KOPT-K1 (cell line): Measurements from ENCODE around the gene NIFK.
A peak's percentile ranks its signal among the peaks of the same experiment; 100 is the strongest.
"Not testable (repeated sequence)": the region's sequence is repeated elsewhere in the genome, so short reads cannot be mapped to it uniquely, and the experiment has no call there.

Experiments used
- H3K27ac ChIP-seq: fragments of 200-600 bp; sonication (generic); 2 replicates; pipeline ENCODE4 v1.5.1; 2016; ENCODE audit warnings: antibody characterized with exemption, mild to moderate bottlenecking, low read depth, low read length; ENCODE audit not compliant: poor library complexity, severe bottlenecking
- H3K36me3 ChIP-seq: fragments of 200-600 bp; sonication (generic); 2 replicates; pipeline ENCODE4 v1.5.1; 2017; ENCODE audit warnings: antibody characterized with exemption, mild to moderate bottlenecking, low read length, moderate library complexity; ENCODE audit not compliant: insufficient read depth
- H3K9me3 ChIP-seq: fragments of 200-600 bp; sonication (generic); 2 replicates; pipeline ENCODE4 v1.5.1; 2017; ENCODE audit warnings: antibody characterized with exemption, low read length, mild to moderate bottlenecking; ENCODE audit not compliant: insufficient read depth, poor library complexity, severe bottlenecking

The NIFK gene

DNA sequence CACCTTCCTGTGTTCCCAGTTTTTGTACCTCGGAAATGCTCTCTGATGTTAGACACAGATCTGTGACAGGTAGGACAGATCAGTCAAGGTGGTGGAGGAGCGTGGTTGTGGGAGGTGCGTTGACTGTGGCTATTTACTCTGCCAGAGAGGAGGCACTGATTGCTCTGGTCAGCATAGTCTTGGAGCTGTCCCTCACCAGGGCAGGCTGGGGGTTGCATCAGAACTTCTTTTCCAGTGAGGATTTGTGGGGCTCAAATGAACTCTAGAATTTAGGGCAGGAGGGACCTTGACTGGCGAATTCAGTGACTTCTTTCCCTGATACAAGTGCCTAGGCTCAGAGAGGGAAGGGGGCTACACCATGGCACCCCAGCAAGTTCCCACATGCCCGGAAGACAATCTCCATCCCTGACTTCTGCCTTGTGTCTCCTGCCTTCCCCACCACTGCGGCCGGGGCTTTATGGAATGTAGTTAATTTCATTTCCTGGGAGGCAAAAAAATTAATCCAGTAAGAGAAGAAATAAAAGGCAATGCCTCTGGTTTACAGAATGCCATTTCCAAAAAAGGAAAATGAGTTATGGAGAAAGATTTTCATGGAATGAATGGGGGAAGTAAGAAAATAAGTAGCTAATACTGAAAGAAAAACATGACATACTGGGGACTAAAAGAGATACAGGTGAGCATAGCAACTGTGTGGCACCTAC lies 26.1 kb downstream of the NIFK start:
- Histone ChIP-seq H3K36me3 (no peaks in the 10 kb centered on the region), H3K27ac (no peak overlapping the region)

DNA sequence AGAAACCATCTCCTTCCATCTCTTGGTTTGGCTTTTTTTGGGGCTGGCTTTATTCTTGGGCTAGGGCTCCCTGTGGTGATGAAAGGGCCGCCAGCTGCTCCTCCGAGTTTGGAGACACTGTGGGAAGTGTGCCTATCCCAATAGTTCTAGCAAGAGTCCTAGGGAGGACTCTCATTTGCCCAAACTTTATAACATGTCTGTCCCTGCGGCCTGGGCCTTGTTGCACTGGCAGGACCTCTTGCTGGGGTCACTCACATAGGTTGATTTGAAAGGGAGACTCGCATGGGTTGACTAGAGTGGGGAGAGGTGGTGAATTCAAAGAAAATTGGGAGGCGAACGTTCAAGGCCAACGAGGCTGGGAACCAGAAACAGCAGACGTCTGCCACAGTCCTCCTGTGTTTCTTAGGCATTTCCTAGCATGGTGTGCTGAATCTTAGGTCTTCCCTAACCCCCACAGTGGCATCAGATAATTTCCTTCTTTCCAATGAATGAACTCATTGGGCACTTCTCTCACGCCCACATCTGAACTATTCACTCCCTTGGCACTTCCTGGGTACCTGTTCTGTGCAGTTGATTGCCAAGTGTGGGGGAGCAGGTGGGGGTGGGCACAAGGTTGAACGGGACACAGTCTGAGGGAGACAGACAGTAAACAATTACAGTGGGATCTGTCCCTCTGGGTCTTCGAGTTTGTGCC lies 26.8 kb downstream of the NIFK start:
- no peaks in the 10 kb centered on the region for H3K9me3 ChIP-seq
- no peak overlapping the region for H3K27ac ChIP-seq
- no peaks in the 10 kb centered on the region for H3K36me3 ChIP-seq

More for the DNA sequence above, 26.1 kb downstream of the NIFK start:
- no peaks in the 10 kb centered on the region for H3K9me3 ChIP-seq

GRCh38 chr2:121707920-121708361 lies 28.7 kb downstream of the NIFK start:
- H3K36me3 ChIP-seq: no peaks in the 10 kb centered on the region
- H3K9me3 ChIP-seq: no peaks in the 10 kb centered on the region
- no peak overlapping the region for H3K27ac ChIP-seq

- Histone ChIP-seq H3K9me3 (no peaks in the 10 kb centered on the region), H3K36me3 (no peaks in the 10 kb centered on the region), H3K27ac (no peak overlapping the region)
Measured at GRCh38 chr2:121707344-121707919, 29.2 kb downstream of the NIFK start.

DNA sequence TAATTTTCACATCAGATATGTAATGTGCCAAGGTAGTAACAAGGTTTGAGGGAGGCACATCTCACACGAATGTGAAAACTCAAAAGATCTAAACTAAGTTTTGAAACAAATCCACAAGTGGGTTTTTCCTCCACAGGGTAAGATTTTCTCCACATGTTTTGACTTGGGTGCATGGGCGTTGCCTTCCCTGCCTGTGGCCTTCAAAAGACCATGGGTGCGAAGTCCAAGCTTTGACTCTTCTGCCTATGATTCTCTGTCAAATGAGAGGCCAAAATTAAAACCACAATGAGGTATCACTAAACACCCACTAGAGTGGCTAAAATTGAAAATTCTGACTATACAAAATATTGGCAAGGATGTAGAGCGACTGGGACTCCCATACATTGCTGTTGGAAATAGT lies 30.7 kb downstream of the NIFK start:
- H3K36me3 ChIP-seq: no peaks in the 10 kb centered on the region
- H3K9me3 ChIP-seq: no peaks in the 10 kb centered on the region
- no peak overlapping the region for H3K27ac ChIP-seq

DNA sequence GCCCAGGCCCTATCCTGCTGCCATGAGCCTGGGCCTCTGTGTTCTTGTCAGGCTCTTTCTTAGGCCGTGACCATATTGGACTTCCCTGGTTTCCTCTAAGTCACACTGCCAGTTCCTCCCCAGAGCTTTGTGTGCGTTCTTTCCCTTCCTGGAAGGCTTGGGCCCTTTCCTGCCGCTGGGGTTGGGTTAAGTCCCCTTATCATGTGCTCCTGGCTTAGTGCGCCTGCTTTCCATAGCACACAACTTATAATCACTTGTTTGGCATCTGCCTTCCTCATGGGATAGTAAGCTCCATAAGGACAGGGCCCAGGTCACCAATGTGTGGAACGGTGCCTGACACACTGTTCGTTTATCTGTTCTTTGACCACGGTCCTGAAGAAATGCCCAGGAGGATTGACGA lies 31.3 kb downstream of the NIFK start:
- H3K9me3 ChIP-seq: no peaks in the 10 kb centered on the region
- H3K27ac ChIP-seq: no peak overlapping the region
- no peaks in the 10 kb centered on the region for H3K36me3 ChIP-seq

DNA sequence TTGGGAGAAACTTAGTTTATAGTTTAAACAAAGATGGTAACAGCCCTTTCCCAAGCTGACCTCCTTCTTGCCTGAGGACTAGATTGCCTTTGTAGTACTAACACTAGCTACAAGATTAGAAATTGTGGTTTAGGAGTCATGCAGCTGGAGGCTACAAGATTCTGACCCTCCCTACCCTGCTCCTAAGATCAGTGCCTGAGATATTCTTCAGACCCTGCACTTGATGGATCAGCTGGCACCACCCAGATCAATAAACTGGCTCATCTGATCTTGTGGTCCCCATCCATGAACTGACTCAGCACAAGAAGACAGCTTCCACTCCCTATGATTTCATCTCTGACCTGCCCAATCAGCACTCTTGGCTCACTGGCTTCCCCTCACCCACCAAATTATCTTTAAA lies 34.9 kb downstream of the NIFK start:
- peak overlapping the region; percentile 97 for H3K27ac ChIP-seq
- not testable (repeated sequence) for H3K9me3 ChIP-seq, H3K36me3 ChIP-seq

DNA sequence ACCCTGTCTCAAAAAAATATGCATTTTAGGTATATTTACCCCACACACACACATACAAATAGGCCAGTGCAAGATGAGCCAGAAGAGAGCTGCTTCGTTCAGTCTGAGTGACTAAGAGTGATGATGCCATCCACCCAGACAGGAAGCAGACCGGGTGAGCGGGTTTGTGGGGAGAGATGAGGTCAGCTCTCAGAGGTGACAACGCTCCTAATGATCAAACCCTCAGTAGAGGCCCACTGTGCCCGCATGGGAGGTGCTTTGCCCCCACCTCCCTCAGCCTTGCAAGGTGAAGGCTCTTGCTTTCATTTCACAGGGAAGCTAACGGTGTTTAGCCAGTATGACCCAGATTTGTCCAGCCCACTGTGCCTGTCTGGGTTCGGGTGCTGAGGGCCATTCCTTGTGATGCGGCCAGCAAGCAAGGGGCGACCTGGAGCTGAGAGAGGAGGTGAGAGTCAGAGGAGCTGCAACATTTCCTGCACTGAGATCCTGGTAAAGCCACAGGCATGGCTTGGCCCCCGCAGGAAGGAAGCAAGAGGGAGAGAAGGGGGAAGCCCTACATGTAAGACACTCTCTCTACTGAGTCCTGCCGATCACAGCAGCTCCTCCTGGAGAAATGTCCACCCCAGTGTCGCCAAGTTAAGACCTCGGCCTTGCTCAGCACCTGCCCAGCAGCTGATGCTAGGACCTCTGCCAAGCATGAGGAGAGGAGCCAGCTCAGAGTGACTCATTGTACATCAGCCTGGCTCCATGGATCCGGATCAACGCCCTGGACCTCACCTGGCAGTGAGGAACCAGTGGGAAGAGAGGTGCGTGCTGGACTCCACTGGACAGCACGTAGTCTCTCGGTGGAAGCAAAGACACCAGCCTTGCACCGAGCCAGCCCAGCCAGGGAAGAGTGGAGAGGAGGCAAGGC lies 37.0 kb downstream of the NIFK start:
- Histone ChIP-seq H3K36me3 (no peaks in the 10 kb centered on the region), H3K27ac (peak overlapping the region; percentile 97), H3K9me3 (no peaks in the 10 kb centered on the region)

DNA sequence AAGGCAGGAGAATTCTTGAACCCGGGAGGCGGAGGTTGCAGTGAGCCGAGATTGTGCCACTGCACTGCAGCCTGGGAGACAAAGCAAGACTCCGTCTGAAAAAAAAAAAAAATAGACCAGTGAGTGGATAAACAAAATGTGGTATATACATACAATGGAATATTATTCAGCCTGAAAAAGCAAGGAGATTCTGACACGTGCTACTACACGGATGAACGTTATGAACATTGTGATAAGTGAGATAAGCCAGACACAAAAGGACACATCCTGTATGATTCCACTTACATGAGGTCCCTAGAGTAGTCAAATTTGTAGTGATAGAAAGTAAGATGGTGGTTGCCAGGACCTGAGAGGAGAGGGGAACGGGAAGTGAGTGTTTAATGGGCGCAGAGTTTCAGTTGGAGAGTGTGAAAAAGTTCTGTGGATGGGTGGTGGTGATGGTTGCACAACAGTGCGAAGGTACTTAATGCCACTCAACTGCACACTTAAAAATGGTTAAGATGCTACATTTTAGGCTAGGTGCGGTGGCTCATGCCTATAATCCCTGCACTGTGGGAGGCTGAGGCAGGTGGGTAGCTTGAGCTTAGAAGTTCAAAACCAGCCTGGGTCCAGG lies 38.3 kb downstream of the NIFK start:
- Histone ChIP-seq H3K9me3 (no peaks in the 10 kb centered on the region), H3K27ac (peak overlapping the region; percentile 97), H3K36me3 (no peaks in the 10 kb centered on the region)

- peak overlapping the region; percentile 3 for H3K27ac ChIP-seq
Measured at GRCh38 chr2:121697108-121697631, 39.5 kb downstream of the NIFK start.

DNA sequence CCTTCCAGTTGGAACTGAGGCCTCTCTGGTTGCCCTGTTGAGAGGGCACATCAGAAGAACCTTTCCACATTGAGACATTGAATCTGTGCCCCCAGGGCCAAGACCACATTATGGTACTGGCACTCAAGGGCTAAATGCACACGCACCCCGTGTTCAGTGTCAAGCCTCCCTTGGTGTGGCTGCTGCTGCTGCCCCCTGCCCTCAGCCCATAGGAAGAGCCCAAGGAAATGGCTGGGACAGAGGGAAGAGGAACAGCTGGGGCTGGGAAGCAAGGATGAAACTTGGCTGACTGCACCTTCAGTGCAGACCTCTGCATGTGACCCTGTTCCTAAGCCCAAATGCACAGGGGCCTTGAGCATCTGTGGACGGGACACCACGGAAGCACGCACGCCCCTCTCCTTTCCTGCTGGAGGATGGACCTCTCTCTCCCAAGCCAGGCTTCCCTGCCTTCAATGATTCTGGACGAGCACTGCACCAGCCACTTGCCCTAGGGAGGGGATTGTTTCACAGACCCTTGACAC lies 40.2 kb downstream of the NIFK start:
- Histone ChIP-seq H3K27ac (no peak overlapping the region), H3K9me3 (no peaks in the 10 kb centered on the region), H3K36me3 (no peaks in the 10 kb centered on the region)

More at GRCh38 chr2:121697108-121697631, 39.5 kb downstream of the NIFK start:
- no peaks in the 10 kb centered on the region for H3K36me3 ChIP-seq
- no peaks in the 10 kb centered on the region for H3K9me3 ChIP-seq

DNA sequence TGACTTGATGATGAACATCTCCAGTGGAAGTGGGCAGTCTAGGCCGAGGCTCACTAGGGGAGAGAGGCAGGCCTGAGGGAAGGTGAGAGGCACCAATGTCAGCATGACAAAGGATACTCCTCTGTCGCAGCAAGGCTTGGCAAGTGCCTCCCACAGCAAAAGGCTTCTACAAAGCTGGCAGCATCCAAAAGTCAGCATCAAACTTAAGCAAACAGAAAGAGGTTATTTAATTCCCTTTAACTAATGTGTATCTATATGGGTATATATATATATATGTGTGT lies 41.6 kb downstream of the NIFK start:
- Histone ChIP-seq H3K27ac (no peak overlapping the region), H3K9me3 (no peaks in the 10 kb centered on the region), H3K36me3 (no peaks in the 10 kb centered on the region)

DNA sequence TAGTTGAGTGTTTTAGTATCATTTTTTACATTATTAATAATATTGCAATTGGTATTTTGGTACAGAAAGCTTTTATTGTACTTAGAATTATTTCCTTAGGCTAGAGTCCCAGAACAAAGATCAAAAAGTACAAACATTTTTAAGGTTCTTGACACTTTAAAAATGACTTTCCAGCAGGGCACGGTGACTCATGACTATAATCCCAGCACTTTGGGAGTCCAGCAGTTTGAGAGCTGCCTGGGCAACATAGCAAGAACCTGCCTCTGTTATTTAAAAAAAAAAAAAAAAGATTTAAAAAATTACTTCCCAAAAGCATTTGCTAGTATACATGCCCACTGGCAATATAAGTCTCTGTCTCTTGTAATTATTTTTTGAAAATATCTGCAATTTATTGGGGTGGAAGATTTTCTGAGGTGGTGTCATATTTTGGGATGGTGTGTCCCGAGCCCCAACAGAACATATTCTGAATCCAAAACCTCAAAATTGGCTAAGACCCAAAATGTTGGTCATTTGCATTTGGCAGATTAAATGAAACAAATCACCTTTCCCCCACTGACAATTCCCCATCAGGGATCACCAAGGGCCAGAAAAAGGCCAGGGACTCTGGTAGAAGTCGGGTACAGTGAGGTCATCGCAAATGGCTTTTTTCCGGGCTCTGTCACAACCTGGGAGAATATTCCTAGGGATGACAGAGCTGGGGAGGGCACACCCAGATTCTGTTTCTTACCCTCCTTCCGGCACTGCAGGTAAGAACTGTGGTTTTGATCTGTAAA lies 42.1 kb downstream of the NIFK start:
- Histone ChIP-seq H3K36me3 (no peaks in the 10 kb centered on the region), H3K27ac (no peak overlapping the region), H3K9me3 (no peaks in the 10 kb centered on the region)

DNA sequence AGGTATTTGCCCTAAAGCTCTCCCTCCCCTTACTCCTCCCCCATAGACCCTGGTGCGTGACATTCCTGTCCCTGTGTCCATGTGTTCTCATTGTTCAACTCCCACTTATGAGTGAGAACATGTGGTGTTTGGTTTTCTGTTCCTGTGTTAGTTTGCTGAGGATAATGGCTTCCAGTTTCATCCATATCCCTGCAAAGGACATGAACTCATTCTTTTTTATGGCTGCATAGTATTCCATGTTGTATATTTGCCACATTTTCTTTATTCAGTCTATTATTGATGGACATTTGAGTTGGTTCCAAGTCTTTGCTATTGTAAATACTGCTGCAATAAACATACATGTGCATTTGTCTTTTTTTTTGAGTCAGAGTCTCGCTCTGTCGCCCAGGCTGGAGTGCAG lies 46.1 kb downstream of the NIFK start:
- not testable (repeated sequence) for H3K9me3 ChIP-seq, H3K27ac ChIP-seq, H3K36me3 ChIP-seq
